ENCODE results near the gene ACSBG1. TPM values are rescaled to one million over a fixed set of nuclear protein-coding genes. Genes with fewer than 3 reads are reported as not detected.

ACSBG1 gene
- total RNA-seq, 1 experiment from 2014 or later = under 0.01 TPM

DNA sequence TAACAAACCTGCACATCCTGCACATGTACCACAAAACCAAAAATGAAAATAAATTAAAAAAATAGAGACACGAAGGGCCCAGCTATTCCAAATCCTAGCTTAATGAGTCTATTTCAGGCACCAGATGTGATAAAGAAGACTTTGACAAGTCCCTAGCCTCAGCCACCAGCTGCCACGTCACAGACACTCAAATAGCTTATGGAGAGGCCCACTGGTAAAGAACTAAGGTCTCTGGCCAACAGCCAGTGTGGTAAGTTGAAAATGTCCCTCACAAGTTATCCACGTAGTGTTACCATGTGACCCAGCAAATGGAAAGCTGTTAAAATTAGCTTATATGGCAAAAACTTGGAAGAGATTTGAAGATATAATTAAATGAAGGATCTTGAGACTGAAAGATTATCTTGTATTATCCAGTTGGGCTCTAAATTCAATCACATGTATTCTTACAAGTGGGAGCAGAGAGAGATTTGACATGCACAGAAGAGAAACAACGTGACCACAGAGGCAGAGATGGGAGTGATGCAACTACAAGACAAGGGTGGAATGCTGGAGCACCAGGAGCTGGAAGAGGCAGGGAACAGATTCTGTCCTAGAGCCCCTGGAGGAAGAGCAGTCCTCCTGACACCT lies 10.9 kb downstream of the ACSBG1 start:
- no peak for DNase-seq (ENCODE audit: low read depth)

DNA sequence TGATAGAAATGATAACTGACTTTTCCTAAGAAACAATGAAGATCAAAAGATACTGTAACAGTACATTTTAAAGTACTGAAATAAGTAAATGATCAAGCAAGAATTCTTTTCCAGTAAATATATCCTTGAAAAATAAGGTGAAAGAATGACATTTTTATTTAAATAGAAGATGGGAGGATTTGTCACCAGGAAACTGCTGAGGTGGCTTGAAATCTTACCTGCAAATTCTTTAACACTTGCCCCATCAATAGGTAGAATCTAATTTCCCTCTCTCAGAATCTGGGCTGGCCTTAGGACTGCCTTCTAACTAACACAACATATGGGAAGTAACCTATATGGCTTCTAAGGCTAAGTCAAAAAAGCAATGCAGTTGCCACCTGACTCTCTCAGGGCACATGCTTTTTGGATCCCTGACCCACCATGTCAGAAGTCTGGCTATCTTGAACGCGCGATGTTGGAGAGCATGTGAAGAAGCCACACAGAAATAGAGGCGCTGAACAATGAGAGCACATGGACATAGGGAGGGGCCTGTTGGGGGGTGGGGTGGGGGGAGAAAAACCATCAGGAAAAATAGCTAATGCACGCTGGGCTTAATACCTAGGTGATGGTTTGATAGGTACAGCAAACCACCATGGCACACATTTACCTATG lies 11.5 kb downstream of the ACSBG1 start:
- no peak for DNase-seq (ENCODE audit: low read depth)

DNA sequence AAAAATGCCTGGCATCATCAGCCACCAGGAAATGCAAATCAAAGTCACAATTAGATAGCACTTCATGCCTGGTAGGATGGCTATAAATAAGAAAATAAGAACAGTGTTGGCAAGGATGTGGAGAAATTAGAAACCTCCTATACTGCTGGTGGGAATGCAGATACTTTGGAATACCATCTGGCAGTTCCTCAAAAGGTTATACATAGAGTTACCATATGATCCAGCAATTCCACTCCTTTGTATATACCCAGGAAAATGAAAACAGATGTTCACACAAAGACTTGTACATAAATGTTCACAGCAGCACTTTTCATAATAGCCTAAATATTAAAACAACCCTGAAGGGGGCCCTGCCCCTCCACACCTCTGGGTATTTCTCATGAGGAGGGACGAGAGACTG lies 13.7 kb downstream of the ACSBG1 start:
- no peak for DNase-seq (ENCODE audit: low read depth)

DNA sequence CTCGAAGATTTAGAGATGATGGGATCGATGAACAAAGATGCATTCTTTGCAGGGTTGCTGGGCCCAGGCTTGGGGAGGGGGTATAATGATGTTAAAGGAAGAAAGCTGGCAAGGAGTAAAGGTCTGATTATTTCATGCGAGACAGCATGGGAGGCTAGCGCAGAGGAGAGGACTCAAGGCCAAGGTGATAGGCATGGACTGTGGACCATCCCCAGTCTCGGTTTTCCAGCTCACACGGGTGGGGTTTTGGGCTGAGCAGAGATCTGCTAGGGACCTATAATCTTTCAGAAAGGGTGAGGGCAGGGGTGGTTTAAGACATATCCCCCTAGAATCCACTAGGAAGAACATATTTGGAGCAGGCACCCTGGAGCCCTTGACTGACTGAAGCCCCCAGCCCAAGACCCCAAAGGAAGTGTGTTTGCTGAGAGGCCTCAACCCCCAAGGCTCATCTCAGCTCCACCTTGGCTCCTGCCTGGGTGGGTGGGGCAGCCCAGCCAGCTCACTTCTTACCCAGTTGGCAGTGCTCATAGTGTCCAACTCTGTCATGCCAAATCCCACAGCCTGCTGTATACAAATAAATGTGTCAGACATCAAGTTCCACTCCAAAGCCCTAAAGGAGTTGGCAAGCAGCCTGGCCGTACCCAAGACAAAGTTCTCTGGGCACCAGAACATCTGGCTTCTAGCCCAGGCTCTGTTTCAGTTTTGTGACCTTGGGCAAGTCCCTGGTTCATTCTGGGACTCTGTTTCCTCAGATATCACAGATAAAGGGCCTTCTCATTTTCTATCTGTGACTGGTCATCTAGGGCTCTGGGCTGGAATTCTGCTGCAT lies 17.9 kb downstream of the ACSBG1 start:
- peak; percentile 15 for DNase-seq (ENCODE audit: low read depth)

DNA sequence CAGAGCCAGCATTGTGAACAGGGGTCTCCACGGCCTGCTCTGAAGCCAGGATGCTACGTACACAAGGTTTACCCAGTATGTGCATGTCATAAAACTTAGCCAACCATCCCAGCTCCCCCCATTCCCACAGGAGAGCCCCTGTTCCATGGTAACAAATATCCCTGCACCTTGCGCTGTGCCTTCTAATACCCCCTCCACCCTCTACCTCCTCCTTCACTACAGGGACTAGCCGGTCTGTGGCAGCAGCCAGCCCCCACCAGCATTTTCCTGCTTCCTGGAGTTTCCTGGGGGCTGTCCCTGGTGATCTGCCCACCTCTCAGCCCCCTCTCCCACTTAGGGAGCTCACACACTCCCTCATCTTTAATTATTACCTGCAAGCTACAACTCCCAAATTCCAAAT lies 20.4 kb downstream of the ACSBG1 start:
- DNase-seq (ENCODE audit: low read depth) = no peak

DNA sequence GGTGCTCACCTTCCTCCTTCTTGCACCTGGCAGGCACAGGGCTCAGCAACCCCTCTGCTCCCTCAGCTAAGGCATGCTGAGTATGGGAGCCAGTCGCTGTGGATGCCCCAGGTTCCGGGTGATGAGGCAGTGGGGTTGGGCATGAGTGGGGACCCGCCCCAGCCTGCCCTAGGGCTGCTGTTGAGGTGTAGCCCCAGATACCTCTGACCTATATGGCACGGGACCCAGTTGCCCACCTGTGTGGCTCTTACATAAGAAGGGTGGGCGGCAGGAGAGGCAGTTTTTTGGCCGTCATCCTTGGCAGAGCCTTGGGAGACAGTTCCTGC lies 21.0 kb downstream of the ACSBG1 start:
- DNase-seq (ENCODE audit: low read depth) = no peak

DNA sequence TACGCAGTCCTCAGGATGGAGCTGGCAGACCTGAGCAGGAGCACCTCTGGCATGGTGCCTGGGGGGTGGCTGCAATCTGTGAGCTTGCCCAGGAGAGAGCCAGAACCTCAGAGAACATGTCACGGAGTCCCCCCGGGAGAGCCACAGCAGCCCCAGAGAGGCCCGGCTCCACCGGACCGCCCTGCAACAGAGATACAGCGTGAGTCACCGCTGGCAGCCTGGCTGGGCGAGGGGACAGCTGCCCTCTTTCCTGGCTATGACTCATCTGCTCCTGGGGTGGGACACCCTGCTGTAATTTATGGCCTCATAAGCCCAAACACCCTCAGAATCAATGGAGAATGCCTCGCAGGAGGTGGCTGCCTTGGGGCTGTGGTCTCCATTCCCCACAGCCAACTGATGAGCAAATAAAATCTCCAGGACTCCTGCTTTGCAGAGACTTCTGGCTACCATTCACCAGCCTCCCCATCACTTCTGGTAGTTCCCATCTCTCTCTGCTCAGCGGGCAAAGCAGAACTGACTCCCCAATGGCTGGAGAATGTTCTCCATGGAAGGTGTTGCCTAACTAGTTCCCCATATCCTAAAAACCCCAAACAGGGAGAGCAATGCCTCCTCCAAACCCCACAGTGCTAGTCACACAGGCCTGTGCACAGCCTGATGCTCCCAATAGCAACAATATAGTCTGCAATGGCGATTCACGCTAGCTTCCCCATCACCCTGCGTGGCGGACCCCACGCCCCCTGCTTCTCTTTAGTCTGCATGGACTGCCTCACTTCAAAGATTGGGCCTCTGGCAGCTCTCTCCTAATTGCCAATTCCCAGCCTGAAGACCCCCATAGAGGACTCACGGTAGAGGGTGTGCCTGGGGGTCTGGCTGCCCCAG lies 21.6 kb downstream of the ACSBG1 start:
- peak; percentile 90 for DNase-seq (ENCODE audit: low read depth)

DNA sequence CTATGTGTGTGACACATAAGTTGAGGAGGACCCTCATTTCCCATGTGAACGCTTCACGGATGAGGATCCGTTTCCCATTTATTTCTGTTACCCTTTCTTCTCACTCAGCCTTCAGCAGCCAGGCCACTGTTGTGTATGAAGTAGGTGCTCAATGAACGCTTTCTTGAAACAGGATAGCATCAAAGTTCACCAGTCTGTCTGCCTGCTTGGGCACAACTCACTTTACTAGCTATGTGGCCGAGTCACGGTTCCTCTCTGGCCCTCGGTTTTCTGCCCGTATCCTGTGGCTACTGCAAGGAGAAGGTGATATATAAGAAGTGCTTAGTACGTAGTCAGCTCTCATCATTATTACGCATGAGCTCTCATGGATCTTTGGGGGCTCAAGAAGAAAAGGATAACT lies 22.4 kb downstream of the ACSBG1 start:
- peak; percentile 19 for DNase-seq (ENCODE audit: low read depth)

DNA sequence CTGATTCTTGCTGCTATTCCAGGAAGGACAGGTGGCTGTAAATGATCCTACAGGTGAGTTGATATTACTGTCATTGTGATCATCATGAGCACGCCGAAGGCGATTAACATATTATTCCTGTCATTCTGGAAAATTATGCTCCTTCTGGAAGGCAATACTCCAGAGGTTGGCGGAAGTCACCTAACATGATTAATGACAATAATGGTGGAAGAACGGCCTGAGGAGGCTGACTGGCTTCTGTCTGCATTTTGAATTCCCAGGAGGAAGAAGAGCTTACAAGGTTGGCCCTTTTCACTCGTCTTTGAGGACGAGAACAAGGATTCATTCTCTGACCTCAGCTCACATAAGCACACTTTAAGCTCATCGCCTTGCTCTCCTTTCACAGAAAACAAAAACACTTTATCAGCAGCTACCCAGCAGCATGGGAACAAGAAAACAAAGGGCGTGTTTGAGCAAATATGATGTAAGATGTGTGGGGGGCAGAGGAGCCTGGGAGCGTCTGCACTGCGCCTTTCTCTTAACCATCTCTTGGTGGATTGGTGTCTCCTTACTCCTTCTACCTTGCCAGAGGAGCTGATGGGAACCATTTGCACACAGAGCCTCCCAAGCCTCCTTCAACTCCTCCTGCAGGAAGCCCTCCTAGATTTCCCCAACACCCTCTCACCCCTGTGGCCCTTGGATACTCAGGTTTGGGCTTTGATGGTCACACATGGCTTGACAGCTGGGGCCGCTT lies 23.0 kb downstream of the ACSBG1 start:
- no peak for DNase-seq (ENCODE audit: low read depth)

DNA sequence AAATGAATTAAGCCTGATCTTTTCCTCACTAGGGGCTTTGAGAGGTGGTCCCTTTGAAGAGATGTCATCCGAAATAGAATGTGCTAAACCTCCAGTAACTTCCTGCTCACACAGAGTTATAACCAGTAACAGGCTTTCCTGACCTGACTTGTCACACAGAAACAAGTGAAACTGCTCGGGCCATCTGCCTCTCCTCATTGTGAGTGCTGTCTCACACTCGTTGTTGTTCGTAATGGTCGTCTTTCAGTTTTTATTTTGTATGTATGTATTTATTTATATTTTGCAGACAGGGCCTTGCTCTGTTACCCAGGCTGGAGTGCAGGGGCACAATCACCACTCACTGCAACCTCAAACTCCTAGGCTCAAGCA lies 24.0 kb downstream of the ACSBG1 start:
- DNase-seq (ENCODE audit: low read depth) = no peak

DNA sequence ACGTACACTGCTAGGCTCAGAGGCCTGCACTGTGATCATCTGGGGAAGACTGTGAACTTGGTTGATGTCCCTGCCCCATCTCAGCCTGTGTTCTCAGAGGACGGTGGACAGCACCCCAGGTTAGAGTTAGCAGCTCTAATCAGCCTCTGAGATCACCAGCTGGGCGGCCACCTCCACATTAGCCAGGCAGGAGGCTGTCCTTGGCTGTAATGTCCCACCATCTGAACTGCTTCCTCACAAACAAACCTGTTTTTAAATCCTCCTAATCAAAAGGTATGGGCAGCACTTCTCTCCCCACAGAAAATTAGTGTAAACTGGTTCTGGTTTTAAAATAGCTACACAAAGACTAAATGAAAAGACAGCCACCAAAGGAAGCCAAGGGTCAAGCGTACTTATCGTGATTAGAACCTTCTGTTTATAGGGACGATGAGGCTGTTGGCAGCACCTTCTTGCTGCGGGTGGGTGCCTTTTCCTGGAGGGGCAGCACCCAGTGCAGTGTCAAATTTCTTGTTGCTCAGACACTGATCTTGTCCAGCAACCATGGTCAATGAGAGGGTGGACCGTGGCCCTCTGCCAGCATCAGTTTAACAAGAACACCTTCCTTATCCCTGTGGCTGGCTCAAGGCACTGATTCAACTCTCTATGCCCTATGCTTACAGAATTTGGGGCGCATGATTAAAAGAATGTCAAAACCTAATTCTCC lies 24.6 kb downstream of the ACSBG1 start:
- no peak for DNase-seq (ENCODE audit: low read depth)

DNA sequence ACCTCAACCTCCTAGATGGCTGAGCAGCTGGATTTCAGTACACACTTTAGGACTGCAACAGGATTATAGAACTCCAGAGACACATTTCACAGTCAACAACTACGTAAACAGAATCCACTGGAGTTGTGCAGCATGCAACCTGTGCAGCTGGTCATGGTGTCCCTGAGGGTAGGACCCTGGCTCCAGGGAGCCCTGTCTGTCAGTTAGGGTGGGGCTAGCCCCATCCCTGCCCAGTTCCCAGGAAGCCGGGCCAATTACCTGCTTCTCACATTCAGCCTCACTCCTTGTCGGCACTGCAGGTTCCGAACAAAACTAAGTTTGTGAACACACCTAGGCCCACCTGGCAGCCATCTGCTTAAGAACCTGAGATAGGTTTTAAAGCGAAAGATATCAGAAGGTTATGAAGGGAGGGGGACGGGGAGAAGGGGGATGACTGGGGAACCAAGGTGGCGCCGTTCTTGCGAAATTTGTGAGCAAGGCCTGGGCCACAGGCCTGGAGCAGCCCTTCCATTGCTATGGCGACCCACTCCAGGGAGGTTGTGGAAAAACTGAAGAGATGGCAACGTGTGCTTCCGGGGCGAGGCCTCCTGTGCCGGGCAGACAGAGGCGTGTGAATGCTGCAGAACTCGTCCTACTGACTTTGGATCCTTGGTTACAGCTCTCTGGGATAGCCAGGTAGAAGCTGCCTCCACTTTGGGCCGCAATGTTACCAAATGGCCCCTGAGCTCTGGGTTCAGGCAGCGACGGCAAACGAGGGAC lies 25.3 kb downstream of the ACSBG1 start:
- DNase-seq (ENCODE audit: low read depth) = no peak

DNA sequence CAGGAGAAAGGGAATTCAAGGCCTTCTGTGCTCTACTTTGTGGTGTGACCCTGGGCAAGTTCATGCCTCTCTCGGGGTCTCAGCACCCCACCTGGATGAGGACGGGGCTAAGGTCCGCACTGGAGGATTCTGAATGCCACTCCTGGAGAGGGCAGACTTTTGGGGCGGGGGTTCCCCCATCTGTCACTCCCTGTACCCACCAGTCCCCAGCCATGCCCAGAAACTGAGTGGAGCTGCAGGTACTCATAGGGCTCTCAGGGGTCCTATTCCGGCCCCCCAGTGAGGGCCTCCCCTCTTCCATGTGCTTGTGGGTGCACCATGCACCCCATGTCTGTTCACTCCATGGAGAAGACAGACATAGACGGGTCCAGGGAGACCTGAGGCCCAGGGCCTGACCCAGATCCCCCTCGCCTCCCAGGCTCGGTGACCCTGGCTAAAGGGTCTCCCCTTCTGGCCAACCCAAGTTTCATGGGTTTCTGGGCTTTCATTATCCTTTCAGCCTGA lies 26.0 kb downstream of the ACSBG1 start:
- DNase-seq (ENCODE audit: low read depth) = no peak

DNA sequence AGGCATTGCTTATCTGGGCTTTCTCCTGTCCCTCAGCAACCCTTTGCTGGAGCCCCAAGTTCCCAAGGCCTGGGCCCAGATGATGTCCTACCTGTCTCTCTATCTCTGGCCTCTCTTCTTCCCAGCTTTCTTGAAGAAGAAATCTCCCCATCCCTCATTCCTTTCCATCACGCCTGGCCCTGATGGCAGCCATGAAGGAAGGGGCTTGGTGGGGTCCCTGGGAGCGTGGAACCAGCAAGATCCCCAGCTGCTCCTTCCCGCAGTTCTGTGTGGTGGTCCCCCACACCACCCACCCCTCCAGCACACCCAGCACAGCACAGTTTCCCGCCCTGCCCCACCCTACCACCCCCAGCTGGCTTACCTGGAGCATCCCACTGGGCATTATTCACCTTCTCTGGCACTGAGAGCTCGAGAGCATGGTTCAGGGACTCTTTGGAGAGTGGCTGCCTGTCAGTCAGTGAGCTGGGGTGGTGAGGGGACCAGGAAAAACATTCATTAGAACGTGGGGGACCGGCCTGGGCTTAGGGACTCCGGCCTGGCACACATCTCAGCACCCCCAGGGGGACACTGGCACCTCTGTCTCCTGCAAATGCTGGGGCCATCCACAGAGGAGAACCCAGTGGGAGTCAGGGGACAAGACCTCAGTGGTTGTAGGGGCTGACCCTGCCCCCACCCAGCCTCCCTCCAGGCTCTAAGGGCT lies 26.6 kb downstream of the ACSBG1 start:
- no peak for DNase-seq (ENCODE audit: low read depth)

DNA sequence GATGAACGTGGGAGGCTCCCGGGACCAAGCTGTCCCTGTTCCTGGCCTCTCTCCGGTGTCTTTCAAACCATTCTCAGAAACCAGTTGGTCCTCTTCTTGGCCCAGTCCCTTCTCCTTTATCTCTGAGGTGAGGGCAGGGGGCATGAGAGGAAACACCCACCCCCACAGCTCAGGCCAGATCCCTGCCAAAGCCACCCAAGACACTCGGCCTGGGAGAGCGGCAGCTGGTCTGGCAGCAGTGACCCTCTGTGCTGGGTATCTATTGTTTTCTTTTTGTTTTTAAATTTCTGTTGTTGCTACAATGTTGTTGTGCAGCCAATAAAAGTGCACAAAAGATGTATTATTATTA lies 27.3 kb downstream of the ACSBG1 start:
- no peak for DNase-seq (ENCODE audit: low read depth)

DNA sequence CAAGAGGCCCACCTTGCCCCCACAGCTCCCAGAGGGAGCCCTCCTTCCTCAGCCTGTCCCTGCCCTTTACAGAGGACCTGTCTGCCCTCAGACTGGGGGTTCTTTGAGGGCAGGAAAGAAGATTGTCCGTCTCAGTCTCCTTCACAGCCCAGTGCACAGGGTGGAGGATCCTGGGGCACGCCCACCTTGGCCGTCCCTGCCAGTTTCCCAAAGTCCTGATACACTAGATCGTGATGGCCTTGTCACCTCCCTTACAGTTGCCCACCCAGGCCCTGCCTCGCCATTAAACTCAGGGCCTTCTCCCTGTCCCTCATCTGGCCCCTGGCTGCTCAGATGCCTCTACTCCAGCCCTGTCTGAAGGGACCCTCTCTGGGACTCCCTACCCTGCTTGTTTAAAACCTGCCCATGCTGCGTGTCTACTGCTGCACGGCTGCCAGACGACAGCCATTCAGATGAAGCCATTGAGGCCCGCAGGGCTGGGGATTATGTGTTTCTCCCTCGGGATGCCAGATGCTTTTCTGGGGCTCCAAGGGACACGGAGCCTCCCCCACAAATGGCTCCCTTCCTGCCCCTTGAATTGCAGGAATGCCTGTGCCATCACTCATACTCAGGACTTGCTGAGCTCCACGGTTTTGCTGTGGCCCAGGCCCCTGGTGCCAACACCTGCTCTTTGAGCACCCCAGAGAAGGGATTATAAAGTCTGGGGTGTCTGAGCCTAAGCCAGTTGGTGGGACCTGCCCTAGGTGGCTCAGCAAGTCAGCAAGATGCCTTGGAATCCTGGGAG lies 27.8 kb downstream of the ACSBG1 start:
- peak; percentile 50 for DNase-seq (ENCODE audit: low read depth)

DNA sequence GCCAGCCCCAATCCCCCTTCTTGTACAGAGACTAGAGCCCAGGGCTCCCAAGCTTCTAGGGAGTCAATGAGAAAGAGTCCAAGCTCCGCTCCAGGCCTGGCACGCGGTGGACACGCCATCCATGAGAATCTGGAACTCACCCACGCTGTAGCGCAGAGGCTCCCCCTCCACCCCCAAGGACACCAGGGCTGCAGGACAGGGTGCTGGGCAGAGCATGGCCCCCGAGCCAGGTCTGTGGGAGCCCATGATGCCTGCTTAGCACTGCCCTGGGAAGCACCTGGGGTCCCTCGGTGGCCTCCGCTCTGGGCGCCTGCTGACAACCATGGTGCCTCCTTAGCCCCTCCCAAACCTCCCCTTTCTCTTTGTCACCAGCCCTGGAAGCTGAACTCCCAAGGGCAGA lies 28.5 kb downstream of the ACSBG1 start:
- no peak for DNase-seq (ENCODE audit: low read depth)

DNA sequence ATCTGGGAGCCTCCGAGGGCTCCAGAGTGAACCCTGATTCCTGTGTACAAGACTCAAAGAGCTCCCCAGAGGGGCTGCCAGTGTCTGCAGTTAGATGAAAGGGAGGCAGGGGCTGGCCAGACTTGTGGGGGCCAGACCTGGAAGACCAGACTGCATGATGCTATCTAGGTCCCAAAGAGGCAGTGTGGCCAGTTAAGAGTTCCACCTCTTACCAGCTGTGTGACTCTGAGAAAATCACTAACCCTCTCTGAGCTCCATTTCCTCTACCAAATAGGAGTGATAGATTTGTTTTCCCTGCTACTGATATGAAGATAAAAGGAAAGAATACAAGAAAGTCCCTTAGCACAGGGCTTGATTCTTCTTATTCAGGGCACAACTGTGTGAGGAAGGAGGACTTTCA lies 29.0 kb downstream of the ACSBG1 start:
- no peak for DNase-seq (ENCODE audit: low read depth)

All from LHCN-M2 (cell line).